OCI-LY3 (cell line): ENCODE measurements around the gene FLOT1.

ENCODE experiments used
- CTCF ChIP-seq: fragments of 200-600, 300-600 bp; sonication (generic); IDR thresholded peaks from 2 replicates; pipeline ENCODE4 v1.5.1; 2014; ENCODE audit warnings: antibody characterized with exemption, low read length, low read depth
- EZH2phosphoT487 ChIP-seq: fragments of 200-600 bp; shearing (Covaris generic); IDR thresholded peaks from 2 replicates; pipeline ENCODE4 v1.6.1; 2018; ENCODE audit warnings: antibody characterized with exemption, mixed run types, low read depth

- TF ChIP-seq CTCF (no peak), EZH2phosphoT487 (no peak)
These were observed 52.5 kb downstream of the FLOT1 start for GRCh38 chr6:30689985-30690384.
